ENCODE data around the gene TP53BP2.
"Not testable (repeated sequence)": the region's sequence is repeated elsewhere in the genome, so short reads cannot be mapped to it uniquely, and the experiment has no call there.

The TP53BP2 gene

DNA sequence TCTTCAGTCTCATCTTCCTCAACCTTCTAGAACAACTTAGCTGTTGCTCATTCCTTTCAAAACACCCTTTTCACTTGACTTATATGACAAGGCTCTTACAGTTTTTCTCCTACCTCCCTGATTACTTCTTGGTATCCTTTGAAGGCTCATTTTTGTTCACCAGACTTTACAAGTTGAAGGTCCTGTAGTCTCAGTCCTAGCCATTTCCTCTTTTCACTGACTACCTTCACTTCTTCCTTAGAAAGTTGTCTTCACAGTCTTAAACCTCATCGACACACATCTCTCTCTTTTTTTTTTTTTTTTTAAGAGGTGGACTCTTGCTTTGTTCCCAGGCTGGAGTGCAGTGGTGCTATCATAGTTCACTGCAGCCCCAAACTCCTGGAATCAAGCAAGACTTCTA is 6.6 kb upstream of the TP53BP2 start:
- DNase-seq (ENCODE audit: low read depth) = no peak

DNA sequence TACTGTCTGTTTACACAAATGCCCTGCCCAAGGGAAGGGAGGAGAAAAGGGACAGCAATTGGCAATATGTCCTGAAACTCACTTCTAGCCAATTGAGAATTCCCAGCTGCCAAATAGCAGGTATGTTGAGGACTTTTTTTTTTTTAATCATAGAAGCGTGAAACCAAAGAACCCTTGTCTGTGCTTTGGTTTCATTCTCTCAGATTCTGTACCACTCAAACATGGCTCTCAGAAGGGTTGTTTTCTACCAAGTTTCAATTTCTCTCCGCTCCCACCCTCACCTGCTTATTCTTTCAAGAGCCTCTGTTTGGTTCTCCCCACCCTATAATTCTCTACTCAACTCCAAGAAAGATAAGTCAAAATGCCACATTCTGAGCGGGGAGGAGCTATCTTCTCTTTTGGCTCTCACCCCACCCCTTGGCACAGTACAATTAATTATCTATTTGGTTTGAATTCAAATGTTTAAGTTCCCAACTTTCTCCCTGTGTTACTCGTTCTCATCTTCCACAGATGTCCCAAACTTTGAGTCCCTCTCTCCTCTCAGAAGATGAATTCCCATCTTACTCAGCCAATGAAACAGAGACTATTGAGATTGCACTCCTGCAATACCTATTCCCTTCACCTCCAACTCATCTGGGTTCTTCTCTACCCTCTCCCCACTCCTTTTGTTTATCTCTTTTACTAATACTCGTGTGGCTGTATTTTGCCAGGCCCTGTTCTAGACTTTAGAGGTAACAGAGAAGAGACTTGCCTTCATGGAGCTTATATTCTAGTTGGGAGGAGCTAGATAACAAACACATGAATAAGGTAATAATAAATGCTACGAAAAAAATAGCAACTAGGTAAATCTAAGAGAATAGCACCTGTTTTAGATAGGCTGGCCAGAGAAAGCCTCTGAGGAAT is 3.9 kb upstream of the TP53BP2 start:
- DNase-seq (ENCODE audit: low read depth) = no peak

DNA sequence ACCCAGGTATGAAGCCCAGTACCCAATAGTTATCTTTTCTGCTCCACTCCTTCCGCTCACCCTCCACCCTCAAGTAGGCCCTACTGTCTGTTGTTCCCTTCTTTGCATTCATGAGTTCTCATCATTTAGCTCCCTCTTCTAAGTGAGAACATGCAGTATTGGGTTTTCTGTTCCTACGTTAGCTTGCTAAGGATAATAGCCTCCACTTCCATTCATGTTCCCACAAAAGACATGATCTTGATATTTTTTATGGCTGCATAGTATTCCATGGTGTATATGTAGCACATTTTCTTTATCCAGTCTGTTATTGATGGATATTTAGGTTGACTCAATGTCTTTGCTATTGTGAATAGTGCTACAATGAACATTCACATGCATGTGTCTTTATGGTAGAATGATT is 2.8 kb upstream of the TP53BP2 start:
- no peak for DNase-seq (ENCODE audit: low read depth)

DNA sequence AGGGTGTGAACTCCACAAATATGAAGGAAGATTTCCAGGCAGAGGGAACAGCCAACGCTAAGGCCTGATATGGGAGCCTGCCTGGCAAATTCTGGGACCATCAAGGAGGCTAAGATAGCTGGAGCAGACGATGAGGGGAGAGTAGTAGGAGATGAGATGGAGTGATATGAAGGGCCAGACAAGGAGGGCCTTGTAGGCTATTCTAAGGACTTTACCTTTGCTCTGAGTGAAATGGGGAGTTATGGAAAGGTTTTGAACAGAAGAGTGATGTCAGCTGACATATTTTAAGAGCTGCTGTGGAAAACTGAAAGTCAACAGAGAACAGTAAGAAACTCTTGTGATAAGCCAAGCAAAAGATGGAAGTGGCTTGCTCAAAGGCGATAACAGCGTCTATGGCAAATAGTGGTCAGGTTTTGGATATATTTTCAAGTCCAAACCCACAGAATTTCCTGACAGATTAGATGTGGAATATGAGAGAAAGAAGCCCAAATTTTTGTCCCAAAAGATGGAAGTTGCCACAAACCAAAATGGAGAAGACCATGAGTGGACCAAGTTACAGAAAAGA is 2.1 kb upstream of the TP53BP2 start:
- DNase-seq (ENCODE audit: low read depth) = no peak

DNA sequence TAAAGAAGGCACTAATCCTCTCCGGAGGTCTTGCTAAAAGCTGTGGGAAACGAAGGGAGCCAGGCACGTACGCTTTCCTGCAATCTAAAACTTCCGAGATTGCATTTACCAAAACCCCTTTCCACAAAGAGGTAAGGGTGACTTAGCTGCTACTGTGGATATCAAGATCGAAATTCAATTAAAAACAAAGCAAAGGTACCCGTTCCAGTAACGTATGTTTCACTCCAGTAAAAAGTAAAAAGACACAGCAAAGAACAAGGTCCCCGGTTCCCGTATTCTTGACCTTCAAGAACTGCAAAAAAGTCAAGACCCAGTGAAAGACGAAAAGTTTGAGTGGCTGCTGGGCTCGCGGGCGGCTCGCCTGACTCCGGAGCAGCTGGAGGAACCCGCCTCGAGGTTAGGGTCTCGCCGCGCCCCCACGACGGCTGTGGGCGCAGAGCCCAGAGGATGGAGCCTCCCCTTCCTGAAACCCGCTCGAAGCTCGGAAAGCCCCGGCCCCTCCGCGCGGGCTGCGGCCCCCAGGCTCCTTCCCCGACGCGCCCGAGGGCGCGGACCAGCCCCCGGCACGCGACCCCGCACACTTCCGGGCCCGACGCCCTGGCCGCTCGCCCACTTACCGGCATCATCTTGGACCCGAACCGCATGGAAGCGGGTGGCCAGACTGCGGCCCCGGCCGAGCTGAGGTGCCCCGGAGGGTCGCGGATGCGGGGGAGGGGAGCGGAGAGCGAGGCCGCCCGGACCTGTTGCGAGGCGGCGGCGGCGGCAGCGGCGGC is 524 bp downstream of the TP53BP2 start:
- DNase-seq (ENCODE audit: low read depth) = no peak

DNA sequence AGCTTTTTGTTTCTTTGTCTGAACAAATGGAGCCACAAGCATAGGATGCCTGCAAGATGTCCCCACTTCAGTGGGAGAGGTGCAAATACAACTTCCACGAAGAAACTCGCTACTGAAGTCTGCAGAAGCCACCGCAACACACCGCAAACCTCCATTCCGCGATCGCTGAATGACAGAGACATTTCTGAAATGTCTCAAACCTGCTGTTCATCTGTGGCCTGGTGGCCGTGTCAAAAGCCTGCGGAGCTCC is 1.0 kb downstream of the TP53BP2 start:
- DNase-seq (ENCODE audit: low read depth) = no peak

DNA sequence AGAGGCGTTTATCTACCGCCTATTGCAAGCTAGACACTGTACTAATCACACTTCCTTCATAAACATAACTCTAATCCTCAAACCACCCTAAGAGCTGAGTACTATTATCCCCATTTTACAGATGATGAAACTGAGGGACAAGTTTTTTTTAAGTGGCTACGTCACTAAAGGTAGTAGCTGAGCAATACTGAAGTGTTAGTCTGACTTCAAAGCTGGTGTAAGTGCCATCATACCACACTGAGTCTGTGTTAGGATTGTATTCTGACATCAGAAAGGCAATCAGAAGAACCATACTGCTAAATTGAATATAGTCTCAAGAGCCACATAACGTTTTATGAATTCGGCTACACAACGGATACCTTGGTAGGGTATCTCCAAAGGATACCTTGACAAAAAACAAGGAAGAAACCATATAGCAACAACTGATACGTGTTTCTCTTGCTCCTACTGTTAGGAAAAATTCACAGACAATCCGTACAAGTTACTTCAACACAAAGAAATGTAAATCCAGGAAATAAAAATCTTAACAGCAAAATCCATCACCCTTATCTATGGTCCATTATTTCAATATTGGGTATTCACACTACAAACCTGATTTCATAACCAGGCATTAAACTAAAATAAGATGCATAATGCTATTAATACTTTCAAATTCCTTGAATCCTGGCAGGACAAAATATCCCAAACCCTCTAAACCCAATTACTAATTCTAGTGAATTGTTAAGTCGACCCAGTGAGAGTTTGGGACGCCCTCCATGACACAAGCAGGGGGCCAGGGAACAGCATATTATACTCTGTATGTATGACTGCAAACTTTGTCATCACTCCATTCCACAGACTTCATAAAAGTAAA is 1.6 kb downstream of the TP53BP2 start:
- no peak for DNase-seq (ENCODE audit: low read depth)

DNA sequence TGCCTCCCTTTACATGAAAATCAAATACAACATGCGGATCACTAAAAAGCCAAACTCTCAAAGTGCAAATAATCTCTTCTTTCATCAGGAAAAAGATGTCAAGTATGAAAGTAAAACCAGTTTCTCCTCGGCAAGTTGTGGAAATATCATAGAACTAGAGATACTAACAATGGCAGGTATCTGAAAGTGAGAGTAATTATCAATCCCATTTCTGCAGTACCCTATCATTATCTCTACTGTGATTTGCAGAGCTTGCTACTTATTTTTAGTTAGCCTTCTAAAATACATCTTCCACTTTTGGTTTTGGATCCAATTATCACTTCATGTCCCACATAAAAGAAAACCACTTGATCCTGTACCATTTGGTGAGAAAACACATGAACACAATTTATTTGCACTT is 3.0 kb downstream of the TP53BP2 start:
- DNase-seq (ENCODE audit: low read depth) = no peak

DNA sequence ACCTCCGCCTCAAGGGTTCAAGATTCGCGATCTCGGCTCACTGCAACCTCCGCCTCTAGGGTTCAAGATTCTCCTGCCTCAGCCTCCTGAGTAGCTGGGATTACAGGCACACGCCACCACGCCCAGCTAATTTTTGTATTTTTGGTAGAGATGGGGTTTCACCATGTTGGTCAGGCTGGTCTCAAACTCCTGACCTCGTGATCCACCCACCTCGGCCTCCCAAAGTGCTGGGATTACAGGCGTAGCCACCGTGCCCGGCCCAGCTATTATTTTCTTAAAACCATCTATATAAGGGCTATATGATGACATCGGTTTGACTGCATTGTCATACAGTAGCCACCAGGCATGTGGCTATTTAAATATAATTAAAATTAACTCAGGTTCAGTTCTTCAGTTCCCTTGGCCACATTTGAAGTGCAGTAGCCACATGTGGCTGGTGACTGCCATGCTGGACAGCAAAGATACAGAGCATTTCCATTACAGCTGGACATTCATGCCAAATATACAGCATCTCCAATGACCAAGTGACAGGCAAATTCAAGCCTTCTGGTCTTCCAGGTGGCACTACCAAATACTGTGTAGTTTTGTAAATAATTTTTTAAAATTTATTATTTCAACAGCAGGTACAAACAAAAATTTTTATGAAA is 3.6 kb downstream of the TP53BP2 start:
- not testable (repeated sequence) for DNase-seq (ENCODE audit: low read depth)

DNA sequence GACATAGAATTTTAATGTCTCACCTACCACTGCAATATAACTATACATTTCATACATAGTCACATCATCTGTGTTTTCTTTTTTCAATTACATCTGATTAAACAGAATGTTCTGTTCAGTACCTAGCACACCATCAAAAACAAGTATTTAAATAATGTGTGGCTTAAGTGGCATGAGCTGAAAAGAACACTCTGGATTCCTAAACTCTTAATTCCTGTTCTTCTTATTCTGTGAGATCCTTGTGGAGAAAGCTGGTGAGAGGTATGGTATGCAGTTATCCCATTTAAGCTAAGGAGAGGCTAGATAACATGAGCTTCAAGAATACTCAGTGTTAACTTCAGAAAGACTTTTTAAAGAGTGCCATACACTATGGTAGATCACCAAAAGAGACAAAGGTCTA is 5.5 kb downstream of the TP53BP2 start:
- no peak for DNase-seq (ENCODE audit: low read depth)

DNA sequence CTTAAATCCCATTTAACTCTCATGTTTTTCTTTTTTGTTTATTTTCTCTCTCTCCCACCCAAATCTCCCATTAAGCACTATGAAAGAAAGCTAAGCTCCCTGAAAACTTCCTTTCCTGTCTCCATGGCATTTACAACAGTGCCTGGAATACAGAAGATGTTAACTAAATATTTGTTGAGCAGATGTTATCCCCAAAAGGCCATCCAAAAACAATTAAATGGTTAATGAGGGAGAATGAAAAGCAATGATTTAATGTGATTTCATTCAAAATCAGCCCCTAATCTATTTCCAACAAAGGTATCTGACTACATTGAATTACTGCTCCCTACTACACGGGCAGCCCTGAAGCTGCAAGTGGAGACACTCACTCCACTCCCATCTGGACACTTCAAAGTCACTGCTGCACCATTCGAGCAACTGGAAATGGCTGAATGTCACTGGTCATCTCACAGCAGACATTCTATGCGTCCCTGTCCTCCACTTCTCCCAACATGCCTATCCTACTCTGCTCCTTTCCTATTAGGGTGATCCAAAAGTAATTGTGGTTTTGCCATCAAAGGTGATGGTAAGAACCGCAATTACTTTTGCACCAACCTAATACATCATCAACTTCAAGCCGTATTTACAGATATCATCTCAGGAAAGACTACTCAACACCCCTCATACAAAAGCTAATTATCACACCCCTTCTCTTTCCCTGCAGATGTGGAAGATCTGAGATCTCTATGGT is 7.5 kb downstream of the TP53BP2 start:
- no peak for DNase-seq (ENCODE audit: low read depth)

DNA sequence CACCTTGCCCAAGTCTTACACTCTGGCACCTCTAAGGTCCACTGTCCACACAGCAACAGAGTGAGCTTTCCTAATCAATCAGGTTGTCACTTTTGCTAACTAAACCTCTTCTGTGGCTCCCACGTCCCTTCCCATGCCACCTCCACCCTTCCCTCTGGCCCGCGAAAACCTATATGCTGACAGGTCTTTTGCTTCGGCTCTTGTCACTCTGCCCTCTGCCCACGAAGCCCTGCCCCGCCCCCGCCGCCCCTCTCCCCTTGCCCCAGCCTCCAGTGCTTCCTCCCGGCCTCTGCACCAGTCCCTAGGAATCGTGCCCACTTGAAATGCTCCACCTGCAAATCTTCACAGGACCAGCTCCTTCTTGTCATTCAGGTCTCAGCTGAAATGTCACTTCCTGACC is 8.1 kb downstream of the TP53BP2 start:
- DNase-seq (ENCODE audit: low read depth) = no peak

DNA sequence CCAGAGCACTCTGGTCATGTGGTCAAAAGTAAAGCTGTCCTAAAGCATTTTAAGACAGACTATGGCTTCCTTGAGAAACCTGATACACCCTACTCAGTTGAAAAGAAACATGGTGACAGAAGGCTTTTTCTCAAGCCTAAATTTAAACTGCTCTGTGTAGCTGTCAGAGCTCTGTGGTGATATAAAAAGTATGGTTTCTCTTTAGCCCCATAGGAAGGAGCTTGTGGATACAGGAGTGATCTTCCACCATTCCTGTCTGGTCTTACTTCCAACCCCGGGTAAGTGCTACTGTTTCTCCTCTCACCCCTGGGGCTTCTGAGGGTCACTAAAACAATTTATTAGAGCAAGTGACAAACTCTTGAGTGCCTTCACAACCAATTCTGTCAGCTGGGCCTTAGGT is 8.5 kb downstream of the TP53BP2 start:
- no peak for DNase-seq (ENCODE audit: low read depth)

DNA sequence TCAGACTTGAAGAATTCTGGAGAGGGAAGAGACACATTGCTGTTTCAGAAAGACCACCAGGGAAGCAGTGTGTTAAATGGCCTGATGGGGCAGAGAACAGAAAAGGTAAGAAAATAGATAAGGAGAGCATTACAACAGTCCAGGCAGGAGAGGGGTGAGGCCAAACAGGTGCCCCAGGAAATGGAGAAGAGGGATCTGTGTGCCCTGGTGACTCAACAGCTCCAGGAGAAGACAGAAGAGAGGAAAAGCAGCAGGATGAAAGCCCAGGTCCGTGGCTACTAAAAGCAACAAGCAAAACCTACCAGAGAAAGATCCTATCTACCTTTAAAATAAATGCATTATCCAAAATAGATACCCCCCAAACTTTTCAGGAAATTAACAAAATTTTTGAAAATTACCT is 9.2 kb downstream of the TP53BP2 start:
- no peak for DNase-seq (ENCODE audit: low read depth)

DNA sequence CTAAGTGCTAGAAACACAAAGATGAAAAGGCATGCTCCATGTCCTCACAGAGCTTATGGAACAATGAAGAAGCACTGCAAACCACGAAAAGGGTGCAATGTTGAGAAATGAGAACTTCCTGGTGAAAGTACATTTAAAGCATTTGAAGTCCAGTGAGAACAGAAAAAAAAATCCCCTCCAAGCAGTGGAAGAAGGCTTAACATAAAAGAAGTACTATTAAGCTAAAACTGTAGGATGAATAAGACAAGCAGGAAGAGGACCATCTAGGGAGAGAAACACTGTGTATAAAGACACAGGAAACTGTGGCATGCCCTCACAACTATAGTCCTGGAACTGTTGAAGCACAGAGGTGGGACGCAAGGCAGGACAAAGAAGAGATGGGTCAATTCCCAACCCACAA is 10.0 kb downstream of the TP53BP2 start:
- DNase-seq (ENCODE audit: low read depth) = no peak

DNA sequence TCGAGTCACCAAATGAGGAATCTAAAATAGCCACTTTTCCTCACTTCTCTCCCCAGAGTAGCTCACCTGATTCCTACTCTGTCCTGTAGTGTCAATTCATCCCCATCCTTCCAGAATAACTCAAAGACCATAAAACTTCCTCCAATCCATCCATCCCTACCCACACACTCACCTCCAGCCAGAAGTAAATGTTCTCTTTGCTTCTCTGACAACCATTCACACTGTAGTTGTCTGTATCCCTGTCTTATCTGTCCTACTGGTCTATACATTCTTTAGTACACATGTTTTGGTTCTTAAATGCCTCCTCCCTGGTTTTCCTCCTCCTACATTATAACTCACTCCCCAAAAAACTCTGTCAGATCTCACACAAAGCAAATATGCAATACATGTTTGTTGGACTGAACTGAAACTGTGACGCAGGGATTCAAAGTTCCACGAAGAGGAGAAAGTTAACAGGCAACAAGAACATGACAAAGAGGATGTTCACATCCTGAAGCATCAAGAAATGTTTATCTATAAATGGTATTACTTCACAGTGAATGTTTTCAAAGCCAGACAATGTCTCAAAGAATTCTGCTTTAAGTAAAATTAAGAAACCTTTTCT is 11.0 kb downstream of the TP53BP2 start:
- DNase-seq (ENCODE audit: low read depth) = no peak

DNA sequence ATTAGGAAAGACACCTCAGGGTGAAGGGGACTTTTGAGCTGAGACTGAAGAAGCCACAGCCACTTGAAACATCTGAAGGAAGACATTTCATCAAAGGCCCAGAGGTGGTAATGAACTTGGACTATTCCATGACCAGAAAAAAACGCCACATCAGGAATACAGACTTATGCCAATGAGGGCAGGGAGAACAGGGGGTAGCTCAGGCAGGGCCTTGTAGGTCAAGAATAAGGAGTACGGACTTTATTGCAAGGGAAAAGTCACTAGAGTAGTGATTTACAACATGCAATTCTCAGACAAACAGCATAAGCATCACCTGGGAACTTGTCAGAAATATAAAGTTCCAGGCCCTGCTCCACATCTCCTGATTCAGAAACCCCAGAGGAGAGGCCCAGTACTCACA is 11.8 kb downstream of the TP53BP2 start:
- DNase-seq (ENCODE audit: low read depth) = no peak

DNA sequence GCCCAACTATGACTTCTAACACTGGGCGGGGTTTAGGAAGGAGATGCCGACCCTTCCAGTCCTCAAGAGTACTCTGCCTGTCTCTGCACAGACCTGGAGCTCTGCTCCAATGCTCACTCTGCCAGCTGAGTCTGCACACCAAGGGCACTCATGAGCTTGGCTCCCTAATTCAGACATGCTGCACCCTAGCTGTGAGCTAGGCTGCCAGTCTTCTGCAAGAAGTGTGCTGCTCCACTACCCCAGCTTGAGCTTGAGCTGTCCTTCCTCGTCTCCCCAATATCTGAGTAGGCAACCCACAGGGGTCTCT is 13.2 kb downstream of the TP53BP2 start:
- no peak for DNase-seq (ENCODE audit: low read depth)

DNA sequence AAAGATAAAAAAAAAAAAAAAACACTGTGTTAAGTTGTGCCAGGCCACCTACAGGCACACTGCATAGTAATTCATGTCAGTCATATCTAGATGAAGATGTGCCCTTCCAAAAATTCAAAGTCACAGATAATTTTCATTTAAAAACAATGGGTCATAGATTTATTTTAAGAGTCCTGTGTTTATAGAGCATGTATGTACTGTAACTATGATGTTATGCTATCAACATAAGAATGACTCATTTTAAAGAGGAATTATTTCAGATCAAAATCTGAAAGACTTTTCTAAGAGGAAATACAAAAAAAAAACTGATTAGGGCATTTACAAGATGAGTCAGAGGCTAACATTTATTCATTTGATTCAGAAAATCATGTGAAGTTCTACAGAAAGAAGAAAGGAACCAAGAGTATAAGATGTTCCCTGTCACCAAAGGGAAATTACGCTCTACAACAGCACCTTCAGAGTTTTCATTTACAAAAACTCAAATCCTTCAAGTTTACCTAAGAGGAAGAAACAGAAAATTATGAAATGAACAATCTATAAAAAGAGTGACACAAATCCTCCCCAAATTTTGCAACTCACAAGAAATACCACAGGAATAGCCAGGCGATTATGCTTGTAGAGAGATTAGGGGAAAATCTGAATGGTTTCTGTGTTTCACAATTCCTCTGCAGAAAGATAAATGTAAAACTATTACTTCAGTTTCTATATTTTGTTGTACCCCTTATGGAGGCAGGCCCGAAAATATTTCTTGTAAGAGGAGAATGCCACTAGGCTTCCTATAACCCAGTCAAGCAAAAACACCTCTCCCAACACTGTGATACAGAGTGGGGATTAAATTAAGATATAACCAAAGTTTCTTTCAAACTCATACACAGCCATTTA is 13.8 kb downstream of the TP53BP2 start:
- DNase-seq (ENCODE audit: low read depth) = peak; percentile 52

DNA sequence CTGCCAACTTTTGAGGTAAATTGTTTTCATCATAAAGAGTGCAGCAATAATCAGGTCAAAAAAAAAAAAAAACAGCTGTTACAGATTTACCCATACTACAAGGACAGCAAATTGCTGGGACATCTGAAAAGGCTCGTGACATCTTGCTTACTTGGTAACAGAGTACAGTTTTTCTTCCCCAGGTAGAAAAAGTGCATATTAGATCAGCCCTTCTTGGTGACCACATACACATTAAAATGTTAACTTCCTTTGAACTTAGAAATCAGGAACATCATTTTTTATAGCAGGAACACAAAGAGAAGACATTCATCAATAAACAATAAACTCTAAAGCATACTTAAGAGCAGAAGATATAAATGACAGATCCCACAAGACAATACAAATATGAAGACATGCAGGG is 16.1 kb downstream of the TP53BP2 start:
- no peak for DNase-seq (ENCODE audit: low read depth)
